ENCODE measurements around the gene PINK1.
A peak's percentile ranks its signal among the peaks of the same experiment; 100 is the strongest.

The PINK1 gene

DNA sequence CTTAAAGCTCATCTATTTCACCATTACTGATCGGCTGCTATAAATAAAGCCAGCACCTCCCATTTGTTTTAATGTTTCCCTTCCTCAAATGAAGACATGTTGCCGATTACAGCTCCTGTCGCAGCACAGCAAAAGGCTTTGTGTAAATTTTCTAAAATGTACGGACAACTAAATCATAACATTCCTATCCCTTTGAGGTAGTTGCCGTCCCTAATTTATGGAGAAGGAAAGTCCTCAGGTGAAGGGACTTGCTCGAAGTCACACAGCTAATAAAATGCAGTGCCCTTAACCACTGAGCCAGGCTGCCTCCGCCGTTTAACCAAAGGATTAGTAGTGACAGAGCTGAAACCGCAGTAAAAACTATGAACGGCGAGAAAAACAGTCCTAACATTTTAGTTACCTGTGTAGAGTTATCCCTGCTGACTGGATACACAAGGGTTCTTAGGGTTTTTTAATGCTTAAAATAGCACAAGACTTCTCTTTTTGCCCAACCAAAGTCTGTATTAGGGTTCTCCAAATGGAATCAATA, 871 bp downstream of the PINK1 start:
- TF ChIP-seq, protein P1, sequence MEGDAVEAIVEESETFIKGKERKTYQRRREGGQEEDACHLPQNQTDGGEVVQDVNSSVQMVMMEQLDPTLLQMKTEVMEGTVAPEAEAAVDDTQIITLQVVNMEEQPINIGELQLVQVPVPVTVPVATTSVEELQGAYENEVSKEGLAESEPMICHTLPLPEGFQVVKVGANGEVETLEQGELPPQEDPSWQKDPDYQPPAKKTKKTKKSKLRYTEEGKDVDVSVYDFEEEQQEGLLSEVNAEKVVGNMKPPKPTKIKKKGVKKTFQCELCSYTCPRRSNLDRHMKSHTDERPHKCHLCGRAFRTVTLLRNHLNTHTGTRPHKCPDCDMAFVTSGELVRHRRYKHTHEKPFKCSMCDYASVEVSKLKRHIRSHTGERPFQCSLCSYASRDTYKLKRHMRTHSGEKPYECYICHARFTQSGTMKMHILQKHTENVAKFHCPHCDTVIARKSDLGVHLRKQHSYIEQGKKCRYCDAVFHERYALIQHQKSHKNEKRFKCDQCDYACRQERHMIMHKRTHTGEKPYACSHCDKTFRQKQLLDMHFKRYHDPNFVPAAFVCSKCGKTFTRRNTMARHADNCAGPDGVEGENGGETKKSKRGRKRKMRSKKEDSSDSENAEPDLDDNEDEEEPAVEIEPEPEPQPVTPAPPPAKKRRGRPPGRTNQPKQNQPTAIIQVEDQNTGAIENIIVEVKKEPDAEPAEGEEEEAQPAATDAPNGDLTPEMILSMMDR (IDR thresholded peaks at IDR 0.05; ENCODE audit: borderline replicate concordance, insufficient read depth, low read depth, low read length) = no peak
- peak overlapping the region; percentile 74 for H3K4me3 ChIP-seq (ENCODE audit: low read depth, low read length)

DNA sequence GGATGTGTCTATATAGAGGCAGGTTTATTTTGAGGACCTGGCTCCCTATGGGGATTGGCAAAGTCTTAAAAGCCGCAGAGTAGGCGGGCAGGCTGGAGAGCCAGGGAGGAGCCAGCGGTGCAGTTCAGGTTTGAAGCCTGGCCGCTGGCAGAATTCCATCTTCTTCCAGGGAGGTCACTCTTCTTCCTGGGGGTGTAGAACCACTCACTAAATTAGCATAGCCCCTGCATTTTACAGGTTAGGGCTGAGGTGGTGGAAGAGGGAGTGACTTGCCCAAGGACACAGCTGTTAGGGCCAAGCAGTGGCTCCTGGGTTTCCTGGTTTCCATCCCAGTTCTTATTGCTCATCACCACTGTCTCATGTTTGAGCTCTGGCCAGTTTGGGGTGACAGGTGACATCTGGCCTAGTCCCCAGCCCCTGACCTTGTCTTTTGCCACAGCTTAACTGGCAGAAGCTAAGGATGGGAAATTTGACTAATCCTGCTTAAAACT, 1.4 kb downstream of the PINK1 start:
- TF ChIP-seq, protein P1 (IDR thresholded peaks at IDR 0.05; ENCODE audit: borderline replicate concordance, insufficient read depth, low read depth, low read length) = no peak
- H3K4me3 ChIP-seq (ENCODE audit: low read depth, low read length) = no peak overlapping the region

DNA sequence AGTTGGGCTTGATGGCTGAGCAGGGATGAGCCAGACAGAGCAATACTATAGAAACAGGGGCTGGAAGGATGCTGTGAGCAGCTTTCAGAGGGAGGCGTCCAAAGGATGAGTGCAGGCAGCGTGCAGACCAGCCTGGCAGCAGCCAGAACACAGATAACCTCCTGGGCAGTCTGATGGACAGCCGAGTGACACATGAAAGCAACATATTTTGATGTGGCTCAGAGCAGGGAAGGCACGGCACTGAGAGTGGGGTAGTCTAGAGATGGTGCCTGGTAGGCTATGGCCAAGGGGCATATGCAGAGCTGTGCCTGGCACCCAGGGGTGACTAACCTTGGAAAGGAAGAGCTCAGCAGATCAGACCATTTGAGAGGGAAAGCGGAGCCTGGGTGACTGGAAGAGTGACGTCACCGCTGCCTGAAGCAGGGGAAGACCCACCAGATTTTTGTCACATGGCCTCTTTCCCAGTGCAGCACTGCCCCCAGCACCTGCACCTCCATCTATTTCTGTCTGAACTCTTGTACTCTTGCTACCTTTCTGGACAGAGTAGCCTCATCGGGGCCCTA, 3.6 kb downstream of the PINK1 start:
- TF ChIP-seq, protein P1 (IDR thresholded peaks at IDR 0.05; ENCODE audit: borderline replicate concordance, insufficient read depth, low read depth, low read length) = no peak
- H3K4me3 ChIP-seq (ENCODE audit: low read depth, low read length) = no peak overlapping the region

DNA sequence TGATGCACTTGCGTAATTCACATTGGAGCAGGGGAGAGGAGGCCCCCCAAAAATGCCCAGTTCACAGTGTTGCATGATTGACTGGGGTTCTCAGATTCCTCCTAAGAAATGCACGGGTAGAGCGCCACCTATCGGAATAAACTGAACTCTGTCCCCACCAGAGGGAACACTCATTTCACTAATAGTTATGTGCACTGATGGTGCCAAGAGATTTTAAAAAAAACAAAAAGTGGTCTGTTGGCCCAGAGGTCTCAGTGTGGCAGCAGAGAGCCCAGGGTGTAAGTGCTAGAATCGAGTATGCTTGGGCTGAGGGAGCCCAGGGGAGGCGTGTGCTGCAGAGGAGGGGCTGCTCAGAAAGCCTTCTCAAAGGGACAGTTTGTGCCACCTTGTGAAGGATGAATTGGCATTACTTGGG, 6.9 kb downstream of the PINK1 start:
- TF ChIP-seq, protein P1 (IDR thresholded peaks at IDR 0.05; ENCODE audit: borderline replicate concordance, insufficient read depth, low read depth, low read length) = peak; percentile 64

DNA sequence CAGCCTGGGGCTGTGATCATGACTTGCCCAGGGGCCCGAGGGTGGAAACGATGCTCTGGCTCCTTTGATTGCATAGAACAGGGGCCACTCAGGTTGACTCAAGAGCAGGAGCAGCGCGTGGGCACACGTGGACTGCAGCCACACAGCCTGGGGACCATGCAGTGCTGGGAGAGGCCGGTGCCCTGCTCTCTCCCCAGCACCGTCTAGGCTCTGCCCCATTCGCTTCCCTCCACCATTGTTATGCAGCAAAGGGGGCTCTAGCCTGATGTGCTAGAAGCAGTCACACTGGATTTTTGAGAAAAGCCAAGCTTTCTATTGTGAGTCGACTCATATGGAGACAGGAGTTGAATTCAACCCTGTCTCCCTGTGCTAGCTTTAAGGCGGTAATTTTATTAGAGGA, 8.7 kb downstream of the PINK1 start:
- TF ChIP-seq, protein P1 (IDR thresholded peaks at IDR 0.05; ENCODE audit: borderline replicate concordance, insufficient read depth, low read depth, low read length) = no peak
- no peak overlapping the region for H3K4me3 ChIP-seq (ENCODE audit: low read depth, low read length)

More for the DNA sequence above, 6.9 kb downstream of the PINK1 start:
- no peak overlapping the region for H3K4me3 ChIP-seq (ENCODE audit: low read depth, low read length)

DNA sequence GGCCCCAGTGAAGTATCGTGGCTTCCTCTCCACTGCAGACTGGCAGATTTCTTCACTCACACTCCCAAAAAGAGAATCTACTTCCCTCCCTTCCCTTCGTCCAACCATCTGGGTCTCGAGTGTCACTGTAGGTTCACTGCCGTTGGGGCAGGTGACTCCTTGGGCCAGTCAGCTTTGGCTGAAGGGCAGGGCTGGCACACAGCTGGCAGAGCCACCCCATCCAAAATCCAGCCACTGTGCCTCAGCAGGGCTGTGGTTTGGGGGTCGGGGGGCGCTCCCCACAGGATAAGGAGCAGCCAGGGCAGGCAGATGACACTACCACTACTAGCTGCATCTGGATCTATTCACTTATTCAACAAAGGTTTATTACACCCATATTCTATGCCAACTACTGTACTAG, 9.8 kb downstream of the PINK1 start:
- TF ChIP-seq, protein P1 (IDR thresholded peaks at IDR 0.05; ENCODE audit: borderline replicate concordance, insufficient read depth, low read depth, low read length) = no peak
- H3K4me3 ChIP-seq (ENCODE audit: low read depth, low read length) = no peak overlapping the region

DNA sequence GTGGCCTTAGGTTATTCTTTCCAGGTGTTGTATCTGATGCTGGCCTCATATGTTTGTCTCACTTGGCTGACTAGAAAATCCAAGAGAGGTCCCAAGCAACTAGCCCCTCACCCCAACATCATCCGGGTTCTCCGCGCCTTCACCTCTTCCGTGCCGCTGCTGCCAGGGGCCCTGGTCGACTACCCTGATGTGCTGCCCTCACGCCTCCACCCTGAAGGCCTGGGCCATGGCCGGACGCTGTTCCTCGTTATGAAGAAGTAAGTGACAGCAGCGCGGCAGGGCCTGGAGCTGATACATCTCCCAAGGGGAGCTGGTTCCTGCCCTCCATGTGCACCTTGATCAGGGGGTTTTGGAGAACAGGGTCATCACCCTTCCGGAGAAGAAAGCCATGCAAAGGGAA, 11.2 kb downstream of the PINK1 start:
- H3K4me3 ChIP-seq (ENCODE audit: low read depth, low read length) = no peak overlapping the region
- TF ChIP-seq, protein P1 (IDR thresholded peaks at IDR 0.05; ENCODE audit: borderline replicate concordance, insufficient read depth, low read depth, low read length) = no peak

Measured in GM12875 (cell line).